Measurements from ENCODE around the gene FLOT2.
A peak's percentile ranks its signal among the peaks of the same experiment; 100 is the strongest.
"Not testable (repeated sequence)": the region's sequence is repeated elsewhere in the genome, so short reads cannot be mapped to it uniquely, and the experiment has no call there.

The FLOT2 gene

DNA sequence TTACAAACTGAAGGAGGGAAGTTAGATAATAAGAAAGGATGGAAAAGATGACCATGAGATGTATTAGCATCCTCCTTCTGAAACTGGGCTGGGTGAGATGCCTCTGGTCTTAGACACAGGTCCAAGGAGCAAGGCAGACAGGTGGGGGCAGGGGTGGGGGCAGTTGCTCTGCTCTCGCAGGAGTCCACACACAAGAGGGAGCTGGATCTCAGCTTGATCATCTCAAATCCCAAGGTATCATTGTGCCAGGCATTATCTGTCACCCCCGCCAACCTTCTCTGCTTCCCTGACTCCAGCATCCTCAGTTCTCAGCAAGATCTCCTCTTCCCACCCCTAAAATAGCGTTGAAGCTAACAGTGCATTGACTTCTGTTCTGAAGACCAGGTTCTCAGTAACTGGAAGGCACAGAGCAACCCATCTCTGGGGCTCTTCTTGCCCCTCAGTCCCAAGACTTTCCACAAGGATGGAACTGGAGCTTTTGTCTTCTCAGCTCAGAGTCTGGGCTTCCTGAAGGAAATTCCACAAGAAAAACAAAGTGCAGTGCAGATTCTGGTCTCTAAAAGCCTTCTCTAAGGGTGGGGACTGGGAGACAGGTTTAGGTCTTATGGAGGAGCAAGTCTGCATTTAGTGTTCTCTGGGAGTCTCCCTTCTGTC is 1.6 kb downstream of the FLOT2 start:
- DNase-seq (ENCODE audit: low read depth) = no peak

DNA sequence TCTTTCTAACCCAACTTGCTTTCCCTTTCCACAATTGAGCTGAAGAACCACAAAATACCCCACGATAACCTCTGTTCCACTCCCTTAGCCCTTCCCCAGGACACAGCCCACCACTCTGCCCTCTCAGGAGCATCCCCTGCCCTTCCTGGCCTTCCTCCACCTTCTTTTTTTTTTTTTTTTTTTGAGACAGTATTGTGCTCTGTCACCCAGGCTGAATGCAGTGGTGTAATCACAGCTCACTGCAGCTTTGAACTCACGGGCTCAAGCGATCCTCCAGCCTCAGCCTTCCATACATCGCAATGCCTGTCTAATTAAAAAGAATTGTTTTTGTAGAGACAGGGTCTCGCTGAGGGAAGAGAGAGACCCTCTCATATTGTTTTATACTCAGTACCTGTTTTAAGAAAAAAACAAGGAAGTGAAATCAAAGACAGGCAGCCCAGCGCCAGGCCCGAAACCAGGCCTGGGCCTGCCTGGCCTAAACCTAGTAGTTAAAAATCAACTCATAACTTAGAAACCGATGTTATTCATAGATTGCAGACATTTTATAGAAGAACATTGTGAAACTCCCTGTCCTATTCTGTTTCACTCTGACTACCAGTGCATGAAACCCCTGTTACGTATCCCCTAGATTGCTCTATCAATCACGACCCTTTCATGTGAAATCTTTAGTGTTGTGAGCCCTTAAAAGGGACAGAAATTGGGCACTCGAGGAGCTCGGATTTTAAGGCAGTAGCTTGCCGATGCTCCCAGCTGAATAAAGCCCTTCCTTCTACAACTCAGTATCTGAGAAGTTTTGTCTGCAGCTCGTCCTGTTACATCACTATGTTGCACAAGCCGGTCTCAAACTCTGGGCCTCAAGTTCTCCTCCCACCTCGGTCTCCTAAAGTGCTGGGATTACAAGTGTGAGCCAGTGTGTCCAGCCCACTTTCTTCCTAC is 4.0 kb downstream of the FLOT2 start:
- DNase-seq (ENCODE audit: low read depth) = peak; percentile 70

DNA sequence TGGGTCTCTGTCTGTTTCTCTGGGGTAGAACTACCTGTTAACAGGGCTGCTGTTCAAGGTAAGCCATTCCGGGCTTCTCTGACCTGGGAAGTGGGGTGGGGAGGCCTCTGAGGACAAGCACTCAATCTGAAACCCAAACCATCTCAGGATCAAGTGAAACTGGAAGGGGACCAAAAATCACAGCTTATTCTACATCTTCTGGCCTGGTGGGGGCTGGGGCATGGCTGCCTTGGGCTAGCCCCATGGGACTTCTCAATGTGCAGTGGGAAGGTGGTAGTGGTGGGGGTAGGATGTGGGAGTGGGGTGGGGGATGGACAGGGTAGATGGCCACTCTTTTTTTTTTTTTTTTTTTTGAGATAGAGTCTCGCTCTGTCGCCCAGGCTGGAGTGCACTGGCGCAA is 5.5 kb downstream of the FLOT2 start:
- DNase-seq (ENCODE audit: low read depth) = no peak

DNA sequence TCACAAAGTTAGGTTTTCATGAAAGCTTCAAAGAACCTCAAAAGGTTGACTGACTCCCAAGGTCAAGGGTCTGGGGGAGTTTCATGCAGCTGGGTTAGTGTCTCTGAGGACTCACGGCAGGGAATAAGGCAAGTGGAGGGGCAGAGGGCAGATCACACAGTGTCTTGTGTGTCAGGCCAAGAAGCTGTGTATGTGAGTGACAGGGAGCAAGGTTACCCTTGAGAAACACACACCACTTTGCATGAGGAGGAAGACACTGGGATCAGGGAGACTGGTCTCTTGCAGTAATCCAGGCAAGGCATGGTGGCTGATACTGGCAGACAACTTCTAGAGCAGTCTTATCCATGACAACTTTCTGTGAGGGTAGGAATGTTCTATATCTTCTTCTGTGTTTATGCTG is 6.3 kb downstream of the FLOT2 start:
- DNase-seq (ENCODE audit: low read depth) = no peak

DNA sequence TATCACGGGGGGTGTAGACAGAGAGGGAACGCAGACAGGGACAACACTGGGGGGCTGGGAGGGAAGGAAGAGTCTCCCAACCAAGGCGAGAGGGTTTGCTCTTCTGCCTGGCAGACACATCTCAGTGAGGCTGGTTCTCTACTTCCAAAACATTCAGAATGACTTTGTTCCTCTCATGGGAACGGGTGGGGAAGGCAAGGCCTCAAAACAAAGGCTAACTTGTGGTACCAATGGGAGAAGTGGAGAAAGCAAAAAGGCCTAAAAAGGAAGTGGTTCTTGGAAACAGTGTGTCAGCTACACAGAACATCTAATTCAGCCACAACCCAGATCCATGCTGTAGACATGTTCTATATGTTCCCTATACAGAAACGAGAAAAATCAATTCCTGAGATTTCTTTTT is 7.5 kb downstream of the FLOT2 start:
- DNase-seq (ENCODE audit: low read depth) = no peak

DNA sequence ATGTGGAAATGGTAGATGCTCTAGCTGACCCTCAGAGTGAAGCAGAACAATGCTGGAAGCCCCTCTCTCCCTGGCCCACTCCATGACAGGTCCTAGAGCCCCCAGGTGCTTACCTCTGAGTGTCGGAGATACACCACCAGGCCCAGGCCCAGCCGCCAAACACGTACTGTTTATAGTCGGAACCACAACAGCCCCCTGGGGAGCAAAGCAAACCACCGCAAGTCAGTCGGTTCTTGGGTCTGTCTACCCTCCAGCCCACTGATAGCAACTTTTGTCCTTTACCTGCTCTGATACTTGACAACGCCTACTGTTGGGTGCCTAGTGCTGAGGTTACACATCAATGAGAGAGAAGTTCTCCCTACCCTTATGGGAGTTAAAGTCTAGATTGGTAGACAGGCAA is 8.7 kb downstream of the FLOT2 start:
- no peak for DNase-seq (ENCODE audit: low read depth)

DNA sequence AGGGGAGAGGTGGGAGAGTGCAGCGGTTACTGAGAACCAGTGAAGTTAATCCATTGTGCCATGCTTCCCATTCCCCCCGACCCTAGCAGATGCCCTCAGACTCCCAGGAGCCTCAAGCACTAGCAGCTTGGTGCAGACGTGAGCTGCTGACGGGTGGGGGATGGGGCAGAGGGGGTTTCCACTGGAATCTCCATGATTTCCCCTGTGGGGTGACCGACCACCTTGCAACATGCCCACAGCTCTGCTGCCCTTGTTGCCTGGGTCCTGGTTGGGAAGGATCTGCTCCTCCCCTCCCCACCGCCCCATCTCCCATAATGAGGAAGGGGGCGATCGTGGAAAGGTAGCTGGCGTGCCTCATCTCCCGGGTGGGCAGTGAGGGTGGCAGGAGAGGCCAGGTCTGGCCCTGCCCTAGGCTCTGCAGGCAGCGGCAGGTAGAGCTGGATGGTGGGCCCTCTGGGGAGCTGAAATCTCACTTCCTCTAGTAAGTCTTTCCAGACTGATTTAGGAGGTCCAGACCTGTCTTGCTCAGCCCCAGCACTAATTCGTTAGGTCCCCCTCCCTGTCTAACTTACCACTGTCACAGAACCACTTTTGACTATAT is 9.6 kb downstream of the FLOT2 start:
- no peak for DNase-seq (ENCODE audit: low read depth)

DNA sequence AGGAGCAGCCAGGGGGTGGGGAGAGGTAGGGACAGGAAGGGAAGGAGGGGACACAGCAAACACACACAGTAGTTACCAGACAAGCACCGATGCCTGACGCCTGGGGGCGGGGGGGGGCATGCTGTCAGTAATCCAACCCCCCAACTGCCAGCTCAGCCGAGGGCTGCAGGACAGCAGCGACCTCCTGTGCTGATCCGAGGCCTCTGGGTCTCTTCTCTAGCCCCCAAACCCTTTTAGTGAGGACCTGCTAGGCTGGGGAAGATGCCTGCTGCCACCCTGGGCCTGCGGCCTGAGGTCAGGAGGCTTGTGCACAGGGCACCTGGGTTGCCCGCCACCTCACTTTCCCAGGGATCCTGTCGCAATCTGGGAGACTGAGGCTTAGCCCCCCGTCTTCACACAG is 11.6 kb downstream of the FLOT2 start:
- DNase-seq (ENCODE audit: low read depth) = no peak

DNA sequence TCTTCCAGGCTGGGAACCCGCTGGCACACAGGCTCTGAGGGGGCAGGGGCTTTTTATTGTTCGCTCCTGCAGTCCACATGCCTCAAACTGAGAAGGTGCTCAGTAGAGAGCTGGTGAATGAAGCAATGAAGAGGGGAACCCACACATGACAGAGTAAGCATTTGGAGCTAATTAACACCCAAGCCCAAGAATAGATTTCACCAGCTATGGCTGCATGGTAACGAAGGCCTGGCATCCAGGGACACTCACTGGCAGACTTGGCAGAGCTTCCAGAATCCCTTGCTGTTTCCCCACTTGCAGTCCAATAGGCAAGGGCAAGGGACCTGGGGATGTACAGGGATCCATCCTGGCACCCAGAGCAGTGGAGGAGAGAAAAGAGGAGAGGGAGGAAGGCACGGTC is 12.2 kb downstream of the FLOT2 start:
- no peak for DNase-seq (ENCODE audit: low read depth)

DNA sequence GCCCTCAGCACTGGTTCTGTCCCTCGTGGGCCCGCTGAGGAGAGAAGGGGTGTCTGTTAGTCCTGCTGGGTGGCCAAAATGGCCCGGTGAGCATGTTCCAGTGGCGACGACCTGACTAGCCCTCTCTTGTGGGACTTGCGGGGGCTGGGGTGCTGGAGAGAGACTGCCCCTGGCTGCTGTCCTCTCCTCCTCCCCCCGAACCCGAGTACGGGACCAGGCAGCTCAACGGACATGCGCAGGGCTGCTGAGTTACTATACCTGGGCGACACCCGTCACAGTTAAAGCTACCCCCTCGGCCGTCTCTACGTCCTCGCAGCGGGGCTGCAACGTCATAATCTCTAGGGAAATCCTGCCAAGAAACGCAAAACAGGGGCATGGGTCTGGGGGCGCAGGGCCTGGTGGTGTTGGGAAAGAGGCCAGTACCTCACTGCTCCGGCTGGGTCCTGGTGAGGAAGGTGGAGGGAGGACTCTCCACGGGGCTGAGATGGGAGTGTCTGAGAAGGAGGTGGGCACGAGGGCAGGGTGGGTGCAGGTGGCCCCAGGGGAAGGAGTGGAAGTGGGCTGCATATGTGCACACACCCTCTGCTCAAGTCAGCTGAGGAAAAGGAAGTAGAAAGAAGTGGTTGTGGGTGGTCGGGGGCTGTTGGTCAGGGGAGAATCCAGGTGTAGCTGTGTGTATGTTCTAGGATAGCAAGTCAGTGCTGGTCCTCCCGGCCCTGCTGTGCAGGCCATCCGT is 13.4 kb downstream of the FLOT2 start:
- no peak for DNase-seq (ENCODE audit: low read depth)

DNA sequence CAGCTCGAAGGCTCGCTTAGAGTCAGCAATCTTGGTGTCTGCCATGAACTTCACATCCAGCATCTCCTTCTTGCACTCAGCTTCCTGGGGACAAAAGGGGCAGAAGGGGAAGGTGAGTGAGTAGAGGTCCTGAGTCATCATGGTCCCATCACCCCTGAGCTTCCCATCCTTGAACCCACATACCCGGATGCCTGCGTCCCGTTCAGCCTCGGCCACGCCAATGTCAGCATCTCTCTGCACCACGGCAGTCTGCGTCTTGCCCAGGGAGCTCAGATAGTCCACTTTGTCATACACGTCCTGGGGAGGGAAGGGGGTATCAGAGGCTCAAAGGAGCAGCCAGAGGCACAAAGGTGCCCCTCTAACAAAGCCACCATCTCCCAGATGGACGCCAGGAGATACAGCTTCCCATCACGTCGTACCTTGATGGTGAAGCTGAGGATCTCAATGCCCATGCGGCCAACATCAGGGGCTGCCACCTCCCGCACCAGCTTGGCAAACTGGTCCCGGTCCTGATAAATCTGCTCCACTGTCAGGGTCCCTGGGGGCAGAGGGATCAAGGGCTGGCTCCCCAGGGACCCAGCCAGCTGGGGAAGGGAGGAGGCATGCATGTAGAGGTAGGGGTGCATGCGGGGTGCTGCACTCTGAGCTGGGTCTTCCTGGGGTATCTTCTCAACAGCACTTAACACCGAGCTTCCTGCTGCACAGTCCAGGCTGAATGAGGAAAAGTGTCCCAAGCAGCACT is 15.2 kb downstream of the FLOT2 start:
- DNase-seq (ENCODE audit: low read depth) = no peak

DNA sequence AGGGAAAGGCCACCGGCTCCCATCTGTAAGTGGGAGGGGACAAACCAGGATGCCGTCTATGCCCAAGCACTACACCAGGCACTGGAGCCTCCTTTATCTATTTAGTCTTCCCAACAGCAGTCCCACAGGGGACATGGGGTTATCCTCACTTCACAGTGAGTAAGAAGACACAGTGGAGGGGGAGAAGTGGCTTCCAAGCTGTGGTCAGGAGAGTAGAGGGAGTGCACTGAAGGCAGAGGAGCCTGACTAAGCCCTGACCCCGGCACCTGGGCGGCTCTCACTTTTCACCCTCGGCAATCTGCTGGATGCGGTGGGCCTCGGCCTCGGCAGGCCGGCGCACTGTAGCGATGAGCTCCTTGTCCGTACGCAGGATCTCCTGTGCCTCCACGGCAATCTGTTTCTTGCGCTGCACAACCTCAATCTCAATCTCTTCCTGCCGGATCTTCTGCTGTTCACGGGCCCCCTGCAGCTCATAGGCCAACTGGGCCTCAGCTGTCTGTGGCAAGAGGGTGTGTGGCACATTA is 15.9 kb downstream of the FLOT2 start:
- DNase-seq (ENCODE audit: low read depth) = no peak

DNA sequence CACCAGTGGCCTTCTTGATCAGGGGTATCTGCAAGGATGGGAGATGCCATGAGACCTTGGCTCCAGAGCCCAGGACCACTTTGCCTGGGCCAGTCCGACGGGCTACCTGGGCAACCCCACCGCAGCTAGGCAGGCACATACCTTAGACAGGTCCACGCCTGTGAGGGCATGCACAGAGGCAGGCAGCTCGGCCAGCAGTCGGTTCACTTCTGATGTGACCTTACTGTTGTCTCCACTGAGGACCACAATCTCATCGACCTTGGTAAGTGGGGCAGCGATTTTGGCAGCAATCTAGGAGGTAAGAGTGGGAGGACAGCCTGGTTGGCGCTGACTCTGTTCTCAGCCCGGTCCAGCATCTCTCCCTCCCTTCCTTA is 17.0 kb downstream of the FLOT2 start:
- no peak for DNase-seq (ENCODE audit: low read depth)

DNA sequence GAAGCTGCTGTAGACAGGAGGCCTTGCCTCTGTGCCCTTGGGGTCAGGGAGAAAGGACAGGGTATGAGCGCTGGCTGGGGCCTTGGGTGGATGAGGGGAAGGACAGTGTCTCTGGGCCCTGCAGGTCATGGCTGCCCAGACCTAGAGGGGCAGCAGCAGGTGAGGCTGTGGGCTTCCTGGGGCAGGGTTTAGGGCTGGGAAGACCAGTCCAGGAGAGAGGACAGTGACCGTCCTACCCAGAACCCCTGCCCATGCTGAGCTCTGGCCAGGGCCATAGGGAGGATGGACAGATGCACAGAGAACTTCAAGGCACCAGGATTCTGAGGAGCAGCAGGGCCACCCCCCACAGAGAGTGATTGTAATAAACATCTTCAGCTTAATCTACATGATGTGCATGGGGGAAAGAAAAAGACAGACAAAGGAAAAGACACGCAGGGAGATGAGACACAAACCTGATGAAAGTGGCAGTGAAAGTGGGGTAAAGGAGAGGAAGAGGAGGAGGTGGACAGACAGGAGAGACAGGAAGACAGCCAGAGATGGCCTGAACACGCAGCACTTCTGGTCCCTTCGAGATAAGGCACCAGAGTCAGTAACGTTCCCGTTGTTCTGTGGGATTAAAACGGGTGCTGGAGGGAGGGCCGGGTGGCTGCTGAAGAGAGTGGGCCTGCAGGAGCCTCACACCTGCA is 17.5 kb downstream of the FLOT2 start:
- DNase-seq (ENCODE audit: low read depth) = no peak

DNA sequence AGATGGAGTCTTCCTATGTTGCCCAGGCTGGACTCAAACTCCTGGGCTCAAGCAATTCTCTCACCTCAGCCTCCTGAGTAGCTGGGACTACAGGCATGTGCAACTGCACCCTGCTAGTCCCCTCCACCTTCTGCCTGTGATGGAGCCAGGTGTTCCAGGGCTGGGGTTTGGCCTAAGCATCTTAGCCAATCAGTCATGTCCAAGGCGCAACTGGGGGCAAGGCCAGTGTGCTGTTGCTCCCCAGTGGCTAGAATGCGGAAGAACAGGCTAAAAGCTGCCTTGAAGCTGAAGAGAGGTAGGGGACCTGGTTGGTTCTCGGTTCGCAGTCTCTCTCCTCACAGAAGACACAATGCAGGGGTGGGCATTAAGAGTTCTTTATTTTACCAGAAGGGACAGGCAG is 18.6 kb downstream of the FLOT2 start:
- DNase-seq (ENCODE audit: low read depth) = peak; percentile 54

DNA sequence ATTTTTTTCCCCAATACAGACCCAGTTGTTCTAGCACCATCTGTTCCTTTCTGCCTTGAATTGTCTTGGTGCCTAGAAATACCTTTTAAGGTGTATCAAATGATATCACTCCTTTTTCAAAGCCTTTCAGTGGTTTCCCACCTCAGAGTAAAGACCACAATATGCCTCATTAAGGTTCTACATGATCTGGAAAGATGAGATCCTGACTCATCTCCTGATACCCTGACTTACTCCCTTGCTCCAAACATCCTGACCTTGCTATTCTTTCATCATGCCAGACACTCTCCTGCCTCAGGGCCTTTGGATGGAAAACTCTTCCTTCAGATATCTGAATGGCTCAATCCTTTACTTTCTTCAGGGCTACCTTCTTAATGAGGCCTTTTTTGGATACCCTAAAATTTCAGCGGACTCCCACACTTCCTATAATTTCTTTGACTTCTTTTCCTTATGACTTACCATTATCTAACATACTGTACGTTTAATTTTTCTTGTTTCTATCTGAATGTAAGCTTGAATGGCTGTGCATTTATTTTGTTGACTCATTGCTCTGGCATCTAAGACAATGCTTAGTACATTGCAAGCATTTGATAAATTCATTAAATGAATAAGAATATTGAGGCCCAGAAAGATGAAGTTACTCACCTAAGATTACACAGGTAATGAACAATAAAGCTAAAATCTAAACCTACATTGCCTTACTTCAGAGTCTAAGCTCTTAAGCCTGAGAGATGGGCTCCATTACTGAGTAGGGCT is 19.2 kb downstream of the FLOT2 start:
- DNase-seq (ENCODE audit: low read depth) = peak; percentile 44

DNA sequence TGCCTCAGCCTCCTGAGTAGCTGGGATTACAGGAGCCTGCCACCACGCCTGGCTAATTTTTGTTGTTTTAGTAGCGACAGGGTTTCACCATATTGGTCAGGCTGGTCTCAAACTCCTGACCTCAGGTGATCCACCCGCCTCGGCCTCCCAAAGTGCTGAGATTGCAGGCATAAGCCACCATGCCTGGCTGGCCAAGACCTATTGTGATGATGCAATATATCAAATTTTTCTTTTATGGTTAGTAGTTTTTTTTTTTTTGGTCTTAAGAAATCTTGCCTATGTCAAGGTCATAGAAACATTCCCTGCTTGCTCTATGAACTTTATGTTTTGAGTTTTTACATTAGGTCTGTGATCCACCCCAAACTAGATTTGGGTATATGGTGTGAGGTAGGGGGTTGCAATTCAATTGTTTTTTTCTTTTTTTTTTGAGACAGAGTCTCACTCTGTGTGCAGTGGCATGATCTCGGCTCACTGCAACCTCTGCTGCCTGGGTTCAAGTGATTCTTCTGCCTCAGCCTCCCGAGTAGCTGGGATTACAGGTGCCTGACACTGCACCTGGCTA is 20.3 kb downstream of the FLOT2 start:
- not testable (repeated sequence) for DNase-seq (ENCODE audit: low read depth)

DNA sequence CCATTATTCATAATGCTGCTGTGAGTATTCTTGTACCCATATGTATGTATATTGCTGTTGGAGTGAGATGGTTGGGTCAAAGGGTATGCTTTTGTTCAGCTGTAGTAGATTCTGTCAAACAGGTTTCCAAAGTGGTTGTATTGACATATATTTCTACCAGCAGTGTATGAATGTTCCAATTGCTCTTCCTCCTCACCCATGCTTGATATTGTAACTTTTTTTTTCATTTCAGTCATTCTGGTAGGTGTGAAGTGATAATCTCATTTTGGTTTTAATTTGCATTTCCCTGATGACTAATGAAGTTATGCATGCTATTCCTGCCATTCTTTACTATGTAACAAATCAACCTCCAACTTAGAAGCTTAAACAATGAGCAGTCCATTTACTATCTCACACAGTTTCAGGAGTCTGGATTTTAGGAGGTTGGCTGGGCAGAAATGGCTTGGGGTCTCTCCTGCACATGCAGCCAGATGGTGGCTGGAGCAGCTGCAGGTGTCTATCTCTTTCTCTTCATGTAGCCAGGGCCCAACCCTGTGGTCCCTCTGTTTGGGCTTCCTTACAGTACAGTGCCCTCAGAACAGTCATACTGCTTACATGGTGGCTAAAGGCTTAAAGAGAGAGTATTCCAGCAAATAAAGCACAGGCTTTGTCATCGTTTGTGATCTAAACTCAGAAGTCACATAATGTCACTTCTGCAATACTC is 21.5 kb downstream of the FLOT2 start:
- no peak for DNase-seq (ENCODE audit: low read depth)

DNA sequence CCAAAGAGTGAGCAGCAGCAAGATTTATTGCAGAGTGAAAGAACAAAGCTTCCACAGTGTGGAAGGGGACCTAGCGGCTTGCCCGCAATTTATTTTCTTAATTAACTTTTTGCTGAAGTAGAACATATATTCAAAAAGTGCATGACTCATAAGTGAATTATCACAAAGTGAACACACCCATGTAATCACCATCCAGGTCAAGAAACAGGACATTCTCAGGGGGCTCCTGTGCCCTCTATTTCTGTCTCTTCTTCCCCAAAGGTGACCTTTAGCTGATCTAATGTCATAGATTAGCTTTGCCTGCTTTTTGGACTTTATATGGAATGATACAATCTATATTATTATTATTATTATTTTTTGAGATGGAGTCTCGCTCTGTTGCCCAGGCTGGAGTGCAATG is 22.8 kb downstream of the FLOT2 start:
- DNase-seq (ENCODE audit: low read depth) = no peak
